Stomach smooth muscle (tissue), 2 donors: ENCODE results near the gene SRGAP1.
"Not testable (repeated sequence)": the region's sequence is repeated elsewhere in the genome, so short reads cannot be mapped to it uniquely, and the experiment has no call there.

Source experiments
- H3K27ac ChIP-seq: one replicate; pipeline ENCODE4 v1.7.0; 2013; ENCODE audit warnings: mild to moderate bottlenecking, low read length, inconsistent platforms
- H3K27me3 ChIP-seq, 2 donors: one replicate each; pipeline ENCODE4 v1.7.0; 2013; ENCODE audit warnings: low read length in 2 of 2; ENCODE audit not compliant: insufficient read depth in 2 of 2, control insufficient read depth in 1 of 2
- H3K36me3 ChIP-seq, 2 donors: one replicate each; pipeline ENCODE4 v1.7.0; 2013; ENCODE audit warnings: low read length in 2 of 2; ENCODE audit not compliant: control insufficient read depth in 2 of 2, insufficient read depth in 2 of 2
- H3K4me1 ChIP-seq: one replicate; pipeline ENCODE4 v1.7.0; 2013; ENCODE audit warnings: low read length; ENCODE audit not compliant: control insufficient read depth, insufficient read depth
- H3K4me3 ChIP-seq, 2 donors: one replicate each; pipeline ENCODE4 v1.7.0; 2013; ENCODE audit warnings: low read length in 2 of 2
- H3K9ac ChIP-seq, 2 donors: one replicate each; pipeline ENCODE4 v1.7.0; 2013; ENCODE audit warnings: low read length in 2 of 2, mild to moderate bottlenecking in 1 of 2
- H3K9me3 ChIP-seq, 2 donors: one replicate each; pipeline ENCODE4 v1.7.0; 2013; ENCODE audit warnings: low read length in 2 of 2; ENCODE audit not compliant: control insufficient read depth in 2 of 2
- donor health status: healthy.
- donor health status: Pancreatic carcinoma.

SRGAP1 gene

DNA sequence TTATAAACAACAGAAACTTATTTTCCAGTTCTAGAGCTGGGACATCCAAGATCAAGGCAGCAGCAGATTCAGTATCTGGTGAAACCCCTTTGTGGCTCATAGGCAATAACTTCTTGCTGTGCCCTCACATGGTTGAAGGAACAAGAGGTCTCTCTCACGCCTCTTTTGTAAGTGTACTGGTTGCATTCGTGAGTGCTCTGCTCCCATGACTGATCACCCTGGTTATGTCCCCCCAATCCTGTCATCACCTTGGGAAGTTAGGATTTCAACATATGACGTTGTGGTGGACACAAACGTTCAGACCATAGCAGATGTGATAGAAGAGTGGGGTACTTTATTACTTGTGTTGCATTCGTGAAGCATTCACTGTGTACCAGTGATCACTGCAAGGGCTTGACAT, 184.0 kb downstream of the SRGAP1 start:
- Histone ChIP-seq H3K36me3 (no peaks in the 10 kb centered on the region), H3K27me3 (no peaks in the 10 kb centered on the region), H3K9me3 (no peaks in the 10 kb centered on the region), H3K4me3 (no peak overlapping the region), H3K4me1 (no peaks in the 10 kb centered on the region), H3K27ac (no peak overlapping the region), H3K9ac (no peak overlapping the region)

DNA sequence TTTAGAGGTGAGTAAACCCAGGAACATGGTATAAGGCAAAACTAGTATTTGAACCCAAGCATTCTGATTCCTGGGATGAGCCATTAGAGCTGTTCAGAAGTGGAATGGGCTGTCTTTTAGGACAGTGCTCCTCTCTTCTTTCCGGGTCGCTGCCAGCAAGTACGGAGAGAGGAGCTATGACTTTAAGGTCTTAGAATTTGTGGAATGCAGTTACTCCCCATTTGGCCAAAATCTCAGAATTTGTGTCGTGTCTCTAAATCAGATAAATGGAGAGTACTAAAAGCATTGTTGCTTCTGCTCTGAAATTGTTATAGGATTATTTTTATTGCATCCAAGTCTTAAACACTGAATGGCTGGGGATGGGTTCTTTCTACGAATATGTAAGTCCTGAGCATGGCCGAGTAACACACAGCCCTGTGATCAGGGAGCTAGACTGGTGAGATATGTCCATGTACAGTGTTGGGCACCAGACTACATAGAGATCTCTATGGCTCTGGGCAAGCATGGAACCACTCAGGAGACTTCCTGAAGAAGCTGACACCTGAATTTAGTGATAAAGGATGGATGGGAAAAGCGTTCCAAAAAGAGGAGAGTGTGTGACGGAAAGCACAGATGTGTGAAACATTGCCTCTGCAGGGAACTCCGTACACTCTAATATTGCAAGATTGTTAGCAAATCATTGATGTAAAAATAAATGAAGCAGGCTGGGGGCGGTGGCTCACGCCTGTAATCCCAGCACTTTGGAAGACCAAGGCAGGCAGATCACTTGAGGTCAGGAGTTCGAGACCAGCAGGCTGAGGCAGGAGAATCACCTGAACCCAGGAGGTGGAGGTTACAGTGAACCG, 184.7 kb downstream of the SRGAP1 start:
- no peaks in the 10 kb centered on the region for H3K27me3 ChIP-seq
- no peak overlapping the region for H3K4me3 ChIP-seq
- no peaks in the 10 kb centered on the region for H3K4me1 ChIP-seq
- H3K9ac ChIP-seq, result no peak overlapping the region
- H3K36me3 ChIP-seq, result no peaks in the 10 kb centered on the region
- H3K27ac ChIP-seq, result no peak overlapping the region
- H3K9me3 ChIP-seq, result no peaks in the 10 kb centered on the region

GRCh38 chr12:64030155-64030554, 185.7 kb downstream of the SRGAP1 start:
- Histone ChIP-seq H3K4me3 (no peak overlapping the region), H3K9ac (no peak overlapping the region), H3K9me3 (no peaks in the 10 kb centered on the region), H3K27ac (no peak overlapping the region), H3K36me3 (no peaks in the 10 kb centered on the region), H3K27me3 (no peaks in the 10 kb centered on the region), H3K4me1 (no peaks in the 10 kb centered on the region)

DNA sequence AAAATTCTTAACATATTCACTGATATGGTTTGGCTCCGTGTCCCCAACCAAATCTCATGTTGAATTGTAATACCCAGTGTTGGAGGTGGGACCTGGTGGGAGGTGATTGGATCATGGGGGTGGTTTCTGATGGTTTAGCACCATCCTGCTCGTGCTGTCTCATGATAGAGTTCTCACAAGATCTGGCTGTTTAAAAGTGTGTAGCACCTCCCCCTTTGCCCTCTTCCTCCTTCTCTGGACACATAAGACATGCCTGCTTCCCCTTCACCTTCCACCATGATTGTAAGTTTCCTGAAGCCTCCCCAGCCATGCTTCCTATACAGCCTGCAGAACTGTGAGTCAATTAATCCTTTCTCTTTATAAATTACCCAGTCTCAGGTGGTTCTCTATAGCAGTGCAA, 189.6 kb downstream of the SRGAP1 start:
- not testable (repeated sequence) for H3K27me3 ChIP-seq, H3K36me3 ChIP-seq, H3K27ac ChIP-seq, H3K4me3 ChIP-seq, H3K4me1 ChIP-seq, H3K9me3 ChIP-seq, H3K9ac ChIP-seq

- Histone ChIP-seq H3K36me3 (no peaks in the 10 kb centered on the region), H3K27ac (no peak overlapping the region), H3K4me1 (peaks cover 4% of the 10 kb centered on the region), H3K4me3 (no peak overlapping the region), H3K9me3 (no peaks in the 10 kb centered on the region), H3K9ac (no peak overlapping the region), H3K27me3 (no peaks in the 10 kb centered on the region)
These were observed 190.5 kb downstream of the SRGAP1 start for GRCh38 chr12:64034901-64035576.

GRCh38 chr12:64036414-64036813, 191.9 kb downstream of the SRGAP1 start:
- H3K27ac ChIP-seq, result no peak overlapping the region
- H3K9me3 ChIP-seq, result no peaks in the 10 kb centered on the region
- H3K4me1 ChIP-seq, result peaks cover 4% of the 10 kb centered on the region
- no peaks in the 10 kb centered on the region for H3K36me3 ChIP-seq
- H3K9ac ChIP-seq, result no peak overlapping the region
- H3K27me3 ChIP-seq, result no peaks in the 10 kb centered on the region
- no peak overlapping the region for H3K4me3 ChIP-seq

DNA sequence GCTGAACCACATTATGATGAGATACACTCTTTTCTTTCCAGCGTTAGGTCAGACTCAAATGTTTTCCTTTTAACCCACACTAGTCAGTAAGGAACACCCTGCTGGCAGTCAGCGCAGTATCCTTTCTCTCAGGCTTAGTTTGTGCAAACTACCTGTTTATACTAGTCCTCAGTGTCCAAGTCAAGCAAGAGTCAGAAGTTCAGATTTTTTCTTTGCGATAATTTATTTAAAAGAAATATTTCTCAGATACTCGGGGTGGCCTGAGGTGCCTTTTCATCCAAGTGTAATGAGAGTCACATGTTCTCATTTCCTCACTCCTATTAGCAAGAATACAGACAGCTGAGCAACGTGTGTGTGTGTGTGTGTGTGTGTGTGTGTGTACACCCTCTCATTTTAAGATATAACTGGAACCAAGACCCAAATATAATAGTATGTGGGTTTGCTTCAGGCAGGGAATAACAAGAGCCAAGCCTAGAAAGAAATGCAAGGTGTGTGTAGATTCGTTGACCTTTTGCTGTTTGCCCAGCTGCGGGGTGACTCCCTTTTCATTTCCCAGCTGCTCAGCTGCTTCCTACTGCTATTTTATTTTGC, 194.9 kb downstream of the SRGAP1 start:
- Histone ChIP-seq H3K9ac (no peak overlapping the region), H3K27me3 (no peaks in the 10 kb centered on the region), H3K9me3 (no peaks in the 10 kb centered on the region), H3K4me1 (peaks cover 4% of the 10 kb centered on the region), H3K27ac (no peak overlapping the region), H3K4me3 (peak overlapping the region; percentile 2 to 58), H3K36me3 (no peaks in the 10 kb centered on the region)

GRCh38 chr12:64042911-64043310, 198.4 kb downstream of the SRGAP1 start:
- Histone ChIP-seq H3K4me3 (no peak overlapping the region), H3K9me3 (no peaks in the 10 kb centered on the region), H3K9ac (no peak overlapping the region), H3K27ac (no peak overlapping the region), H3K36me3 (peaks cover 3 to 4% of the 10 kb centered on the region in 2 donors), H3K27me3 (no peaks in the 10 kb centered on the region), H3K4me1 (peaks cover 4% of the 10 kb centered on the region)

DNA sequence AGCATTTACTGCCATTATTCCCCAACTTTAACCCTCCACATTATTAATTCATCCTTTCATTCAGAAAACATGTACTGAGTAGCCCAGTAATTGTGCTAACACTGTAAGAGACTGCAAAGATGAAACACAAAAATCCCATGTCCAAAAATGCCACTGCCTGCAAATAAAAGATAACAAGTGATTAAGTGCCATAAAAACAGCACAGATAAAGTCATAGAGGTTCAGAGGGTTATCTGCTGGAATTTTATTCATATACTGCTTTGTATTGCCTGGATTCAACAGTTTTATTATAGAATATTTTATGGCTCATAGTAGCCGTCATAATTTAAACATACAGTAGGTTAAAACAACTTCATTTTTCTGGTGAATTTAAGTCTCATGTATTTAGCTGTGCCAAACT, 199.7 kb downstream of the SRGAP1 start:
- Histone ChIP-seq H3K27me3 (no peaks in the 10 kb centered on the region), H3K36me3 (peaks cover 3 to 4% of the 10 kb centered on the region in 2 donors), H3K4me3 (no peak overlapping the region), H3K27ac (no peak overlapping the region), H3K4me1 (peaks cover 4% of the 10 kb centered on the region), H3K9ac (no peak overlapping the region), H3K9me3 (no peaks in the 10 kb centered on the region)

GRCh38 chr12:64051057-64051456, 206.6 kb downstream of the SRGAP1 start:
- peaks cover 0 to 2% of the 10 kb centered on the region in 2 donors for H3K36me3 ChIP-seq
- H3K4me1 ChIP-seq, result no peaks in the 10 kb centered on the region
- H3K9ac ChIP-seq, result no peak overlapping the region
- no peaks in the 10 kb centered on the region for H3K9me3 ChIP-seq
- no peaks in the 10 kb centered on the region for H3K27me3 ChIP-seq
- no peak overlapping the region for H3K4me3 ChIP-seq
- H3K27ac ChIP-seq, result no peak overlapping the region

- Histone ChIP-seq H3K4me3 (no peak overlapping the region), H3K9ac (no peak overlapping the region), H3K4me1 (no peaks in the 10 kb centered on the region), H3K36me3 (no peaks in the 10 kb centered on the region), H3K27ac (no peak overlapping the region), H3K27me3 (no peaks in the 10 kb centered on the region), H3K9me3 (no peaks in the 10 kb centered on the region)
These were observed 208.6 kb downstream of the SRGAP1 start for GRCh38 chr12:64053117-64053516.
